HG03039 (cell line): Measurements from ENCODE around the gene ATP11A.

Experiments used
- ATAC-seq: cut with Tn5 transposase; IDR thresholded peaks from one replicate; pipeline ENCODE4 v1.9.1; 2021; ENCODE audit warnings: mild to moderate bottlenecking, moderate library complexity; ENCODE audit not compliant: unreplicated experiment

ATP11A gene

GRCh38 chr13:112899281-112900225, 209.7 kb downstream of the ATP11A start:
- ATAC-seq, result no peak

- no peak for ATAC-seq
Measured at GRCh38 chr13:112900226-112900600, 210.4 kb downstream of the ATP11A start.

- no peak for ATAC-seq
Measured at GRCh38 chr13:112900691-112901091, 210.9 kb downstream of the ATP11A start.

- no peak for ATAC-seq
Measured at GRCh38 chr13:112902101-112902651, 212.3 kb downstream of the ATP11A start.

- no peak for ATAC-seq
Measured at GRCh38 chr13:112902669-112903068, 212.8 kb downstream of the ATP11A start.

GRCh38 chr13:112903071-112903577, 213.3 kb downstream of the ATP11A start:
- ATAC-seq, result no peak

- ATAC-seq, result no peak
Measured at GRCh38 chr13:112903606-112904195, 213.9 kb downstream of the ATP11A start.

GRCh38 chr13:112904436-112904960, 214.7 kb downstream of the ATP11A start:
- no peak for ATAC-seq

GRCh38 chr13:112905086-112905485, 215.2 kb downstream of the ATP11A start:
- ATAC-seq, result no peak

GRCh38 chr13:112905619-112905989, 215.8 kb downstream of the ATP11A start:
- no peak for ATAC-seq

GRCh38 chr13:112905990-112906641, 216.3 kb downstream of the ATP11A start:
- no peak for ATAC-seq

GRCh38 chr13:112907286-112907685, 217.4 kb downstream of the ATP11A start:
- ATAC-seq, result no peak

- ATAC-seq, result no peak
Measured at GRCh38 chr13:112907871-112908331, 218.1 kb downstream of the ATP11A start.

- ATAC-seq, result no peak
Measured at GRCh38 chr13:112908342-112908741, 218.5 kb downstream of the ATP11A start.

- no peak for ATAC-seq
Measured at GRCh38 chr13:112910016-112910415, 220.2 kb downstream of the ATP11A start.

- ATAC-seq, result no peak
Measured at GRCh38 chr13:112910616-112911280, 220.9 kb downstream of the ATP11A start.

GRCh38 chr13:112911285-112911701, 221.5 kb downstream of the ATP11A start:
- no peak for ATAC-seq

GRCh38 chr13:112911883-112912282, 222.0 kb downstream of the ATP11A start:
- ATAC-seq, result no peak

- no peak for ATAC-seq
Measured at GRCh38 chr13:112912726-112913440, 223.0 kb downstream of the ATP11A start.

- no peak for ATAC-seq
Measured at GRCh38 chr13:112916296-112916695, 226.5 kb downstream of the ATP11A start.
